GM21786 (cell line): Measurements from ENCODE around the gene NUDT14.

ENCODE experiments used
- ATAC-seq: cut with Tn5 transposase; IDR thresholded peaks from one replicate; pipeline ENCODE4 v1.9.1; 2021; ENCODE audit not compliant: unreplicated experiment

NUDT14 gene

GRCh38 chr14:105177082-105177481 is 4.0 kb downstream of the NUDT14 start:
- ATAC-seq = no peak

- ATAC-seq = no peak
These were observed 4.6 kb downstream of the NUDT14 start for GRCh38 chr14:105176513-105176912.

GRCh38 chr14:105173901-105174894 is 6.9 kb downstream of the NUDT14 start:
- ATAC-seq = no peak

GRCh38 chr14:105173145-105173544 is 8.0 kb downstream of the NUDT14 start:
- ATAC-seq = no peak

- ATAC-seq = no peak
These were observed 8.6 kb downstream of the NUDT14 start for GRCh38 chr14:105172476-105172875.

GRCh38 chr14:105171004-105171673 is 10.0 kb downstream of the NUDT14 start:
- no peak for ATAC-seq

GRCh38 chr14:105169776-105170655 is 11.1 kb downstream of the NUDT14 start:
- no peak for ATAC-seq

GRCh38 chr14:105168979-105169507 is 12.1 kb downstream of the NUDT14 start:
- no peak for ATAC-seq

- ATAC-seq = no peak
These were observed 12.6 kb downstream of the NUDT14 start, which contains the start of gene JAG2 for GRCh38 chr14:105168496-105168978. TSS of gene JAG2 (minus strand) at chr14:105168776. CDS start at chr14:105168420, 356 bp downstream.

GRCh38 chr14:105168093-105168420 is 13.1 kb downstream of the NUDT14 start:
- ATAC-seq = no peak

GRCh38 chr14:105167303-105168092 is 13.6 kb downstream of the NUDT14 start:
- ATAC-seq = no peak

- ATAC-seq = no peak
These were observed 14.4 kb downstream of the NUDT14 start for GRCh38 chr14:105166571-105167302.

GRCh38 chr14:105165761-105166485 is 15.2 kb downstream of the NUDT14 start:
- no peak for ATAC-seq

GRCh38 chr14:105165134-105165704 is 15.9 kb downstream of the NUDT14 start:
- no peak for ATAC-seq

- ATAC-seq = no peak
These were observed 17.9 kb downstream of the NUDT14 start for GRCh38 chr14:105163040-105163742.

GRCh38 chr14:105162669-105162979 is 18.5 kb downstream of the NUDT14 start:
- ATAC-seq = no peak

- no peak for ATAC-seq
These were observed 19.0 kb downstream of the NUDT14 start for GRCh38 chr14:105161964-105162668.
